A204.1 (cell line): ENCODE results near the gene RNF11.

Source experiments
- FAIRE-seq: peaks from 2 replicates; lab custom pipeline; 2012; peaks lifted over from hg19 to GRCh38; lab: Jason Lieb, UNC

RNF11 gene

DNA sequence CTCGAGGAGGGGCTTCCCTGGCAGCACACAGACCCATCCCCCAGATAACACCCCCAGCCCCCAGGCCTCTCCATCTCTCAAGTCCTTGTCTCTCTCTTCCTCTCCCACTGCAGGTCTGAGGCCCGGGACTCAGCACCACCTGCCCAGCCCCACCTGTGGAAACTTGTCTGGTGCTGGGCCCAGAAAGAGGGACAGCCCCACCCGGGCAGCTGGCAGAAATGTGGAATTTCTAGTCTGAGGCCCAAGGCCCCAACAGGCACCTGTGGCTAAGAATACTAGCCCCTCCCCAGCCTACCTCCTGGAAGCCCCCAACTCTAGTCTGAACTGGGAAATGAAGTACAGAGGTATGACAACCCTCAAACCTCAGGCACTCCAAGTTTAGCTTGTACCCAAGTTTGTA is 78.9 kb downstream of the RNF11 start:
- FAIRE-seq: no peak

DNA sequence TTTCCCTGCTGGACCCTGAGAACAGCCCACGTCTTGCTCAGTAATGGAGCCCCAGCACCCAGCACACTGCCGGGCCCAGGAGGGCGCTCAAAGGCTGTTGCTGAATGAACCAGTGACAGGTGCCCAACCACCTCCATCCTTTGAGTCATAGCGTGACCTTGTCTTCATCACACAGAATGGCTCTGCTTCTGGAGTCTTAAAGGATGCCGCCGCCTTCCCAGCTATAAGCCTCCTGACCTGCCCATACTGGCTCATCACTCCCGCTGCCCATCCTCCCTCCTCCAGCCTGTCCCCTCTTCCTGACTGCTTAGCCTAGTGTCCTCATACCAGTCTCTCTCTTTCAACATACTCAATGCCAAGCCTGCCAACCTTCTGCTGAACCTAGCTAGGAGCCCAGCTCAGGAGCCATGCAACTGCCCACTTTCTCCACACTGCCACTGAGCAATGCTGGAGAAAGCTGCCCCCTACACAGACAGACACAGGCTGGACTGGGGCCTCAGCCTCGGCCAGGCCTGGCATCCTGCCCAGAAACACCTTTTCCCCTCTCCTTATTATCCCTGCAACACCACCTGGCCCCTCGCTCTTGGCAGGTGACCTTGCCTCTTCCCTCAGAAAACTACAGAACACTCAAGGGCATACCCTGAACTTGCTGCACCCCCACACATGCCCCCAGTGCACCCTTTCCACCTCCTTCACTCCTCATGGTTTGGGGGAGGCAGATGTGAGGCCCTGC is 80.2 kb downstream of the RNF11 start:
- no peak for FAIRE-seq

GRCh38 chr1:51316846-51317120 is 80.7 kb downstream of the RNF11 start:
- no peak for FAIRE-seq

GRCh38 chr1:51317798-51318197 is 81.7 kb downstream of the RNF11 start:
- no peak for FAIRE-seq

- FAIRE-seq: no peak
These were observed 85.2 kb downstream of the RNF11 start for GRCh38 chr1:51320967-51321923.

DNA sequence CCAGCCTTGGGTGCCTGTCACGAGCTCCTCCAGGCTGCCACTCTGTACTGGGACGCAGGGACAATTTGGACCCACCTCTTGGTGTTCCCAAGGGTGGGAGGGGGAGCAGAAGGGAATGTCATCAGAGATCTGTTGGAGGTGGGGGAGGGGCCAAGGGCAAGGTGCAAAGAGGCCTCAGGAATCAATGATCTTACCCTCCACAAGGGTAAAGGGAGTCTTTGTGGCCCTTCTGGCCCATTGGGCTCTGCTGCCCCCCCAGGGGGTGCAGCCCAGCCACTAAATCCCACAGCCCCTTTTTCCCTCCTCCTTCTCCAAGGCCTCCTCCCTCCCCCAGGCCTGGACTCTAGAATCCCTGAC is 85.8 kb downstream of the RNF11 start:
- FAIRE-seq: no peak

- no peak for FAIRE-seq
These were observed 86.5 kb downstream of the RNF11 start for GRCh38 chr1:51322417-51323101.
